ENCODE data around the gene ACACA. TPM values are rescaled to one million over a fixed set of nuclear protein-coding genes. Genes with fewer than 3 reads are reported as not detected.

ACACA gene
- total RNA-seq, 3 donors from 2014 or later (not counting 1 experiment from before 2014, with no cell fraction given) = 22.9 to 23.9 (median 23.6) TPM

DNA sequence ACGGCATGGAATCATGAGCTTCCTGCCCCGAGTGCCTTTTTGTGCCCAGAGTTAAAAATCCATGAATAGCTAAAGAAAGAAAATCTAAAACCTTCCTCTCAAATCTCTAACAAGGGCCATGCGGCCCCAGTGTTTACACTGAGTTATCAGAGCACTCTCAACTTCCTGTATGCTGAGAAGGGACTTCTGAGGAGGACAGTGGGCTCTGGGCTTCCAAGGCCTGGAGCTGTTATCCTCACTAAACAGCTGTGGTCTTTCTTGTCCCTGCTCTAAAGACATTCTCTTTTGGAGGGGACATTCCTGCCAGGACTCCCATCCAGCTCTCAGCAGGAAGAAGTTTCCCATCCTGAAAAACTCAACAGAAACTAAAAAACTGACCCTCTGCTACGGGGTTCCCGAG lies 322.3 kb downstream of the ACACA start:
- Mint-ChIP-seq H3K27ac (peak overlapping the region in 1 of 2 donors; percentile 98), H3K4me1 (peaks cover 71 to 74% of the 10 kb centered on the region in 2 donors), H3K27me3 (ENCODE audit: low read depth in 2 of 2) (no peaks in the 10 kb centered on the region), H3K4me3 (no peak overlapping the region), H3K9me3 (peaks cover 0 to 3% of the 10 kb centered on the region in 2 donors), H3K36me3 (peaks cover 5% of the 10 kb centered on the region)
- no peak overlapping the region for H3K27ac ChIP-seq (ENCODE audit: low read length)
- H3K4me1 ChIP-seq (ENCODE audit: control insufficient read depth, insufficient read depth, low read length) = peaks cover 52% of the 10 kb centered on the region
- ATAC-seq = no peak
- intact Hi-C loops (cut with micrococcal nuclease) = no loop called here
- no peaks in the 10 kb centered on the region for H3K27me3 ChIP-seq (ENCODE audit: control insufficient read depth, insufficient read depth, low read length)
- H3K4me3 ChIP-seq (ENCODE audit: low read length) = no peak overlapping the region
- no peaks in the 10 kb centered on the region for H3K9me3 ChIP-seq (ENCODE audit: control insufficient read depth, insufficient read depth, low read length)
- peaks cover 2% of the 10 kb centered on the region for H3K36me3 ChIP-seq (ENCODE audit: control insufficient read depth, insufficient read depth, low read length)
- WGBS (ENCODE audit: insufficient coverage) = 84% methylated on average over 3 of the region's 5 CpGs
- DNase-seq = no peak
- TF ChIP-seq, protein P1, sequence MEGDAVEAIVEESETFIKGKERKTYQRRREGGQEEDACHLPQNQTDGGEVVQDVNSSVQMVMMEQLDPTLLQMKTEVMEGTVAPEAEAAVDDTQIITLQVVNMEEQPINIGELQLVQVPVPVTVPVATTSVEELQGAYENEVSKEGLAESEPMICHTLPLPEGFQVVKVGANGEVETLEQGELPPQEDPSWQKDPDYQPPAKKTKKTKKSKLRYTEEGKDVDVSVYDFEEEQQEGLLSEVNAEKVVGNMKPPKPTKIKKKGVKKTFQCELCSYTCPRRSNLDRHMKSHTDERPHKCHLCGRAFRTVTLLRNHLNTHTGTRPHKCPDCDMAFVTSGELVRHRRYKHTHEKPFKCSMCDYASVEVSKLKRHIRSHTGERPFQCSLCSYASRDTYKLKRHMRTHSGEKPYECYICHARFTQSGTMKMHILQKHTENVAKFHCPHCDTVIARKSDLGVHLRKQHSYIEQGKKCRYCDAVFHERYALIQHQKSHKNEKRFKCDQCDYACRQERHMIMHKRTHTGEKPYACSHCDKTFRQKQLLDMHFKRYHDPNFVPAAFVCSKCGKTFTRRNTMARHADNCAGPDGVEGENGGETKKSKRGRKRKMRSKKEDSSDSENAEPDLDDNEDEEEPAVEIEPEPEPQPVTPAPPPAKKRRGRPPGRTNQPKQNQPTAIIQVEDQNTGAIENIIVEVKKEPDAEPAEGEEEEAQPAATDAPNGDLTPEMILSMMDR (IDR thresholded peaks at IDR 0.05) = no peak

DNA sequence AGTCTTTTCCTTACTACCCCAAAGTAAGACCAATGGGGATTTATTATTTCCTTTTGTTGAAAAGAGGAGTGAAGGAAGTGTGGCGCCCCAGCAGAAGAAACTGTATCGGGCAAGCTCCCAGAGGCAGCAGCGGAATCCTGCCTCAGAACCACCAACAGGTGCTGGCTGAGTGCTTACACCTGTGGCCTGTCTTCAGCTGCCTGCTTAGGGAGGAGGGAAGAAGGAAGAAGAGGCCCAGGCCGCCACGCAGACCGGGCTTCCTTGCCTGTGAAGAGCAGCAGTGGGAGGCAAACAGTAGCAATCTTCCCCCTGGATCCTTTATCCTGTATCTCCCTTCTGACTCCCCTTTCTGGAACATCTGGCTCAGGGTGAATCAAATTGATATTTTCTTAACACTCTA lies 323.2 kb downstream of the ACACA start:
- Mint-ChIP-seq H3K36me3 (peaks cover 8% of the 10 kb centered on the region), H3K9me3 (peaks cover 0 to 4% of the 10 kb centered on the region in 2 donors), H3K27ac (peak overlapping the region; percentile 56 to 62), H3K4me3 (no peak overlapping the region), H3K27me3 (ENCODE audit: low read depth in 2 of 2) (no peaks in the 10 kb centered on the region), H3K4me1 (peaks cover 62 to 65% of the 10 kb centered on the region in 2 donors)
- no peak overlapping the region for H3K27ac ChIP-seq (ENCODE audit: low read length)
- WGBS (ENCODE audit: insufficient coverage) = 78% methylated on average over 6 of the region's 6 CpGs
- peaks cover 2% of the 10 kb centered on the region for H3K36me3 ChIP-seq (ENCODE audit: control insufficient read depth, insufficient read depth, low read length)
- no peak overlapping the region for H3K4me3 ChIP-seq (ENCODE audit: low read length)
- peaks cover 43% of the 10 kb centered on the region for H3K4me1 ChIP-seq (ENCODE audit: control insufficient read depth, insufficient read depth, low read length)
- H3K9me3 ChIP-seq (ENCODE audit: control insufficient read depth, insufficient read depth, low read length) = no peaks in the 10 kb centered on the region
- DNase-seq = no peak
- H3K27me3 ChIP-seq (ENCODE audit: control insufficient read depth, insufficient read depth, low read length) = no peaks in the 10 kb centered on the region
- intact Hi-C loops (cut with micrococcal nuclease) = no loop called here
- TF ChIP-seq, protein P1 (IDR thresholded peaks at IDR 0.05) = no peak
- ATAC-seq = no peak

GRCh38 chr17:37082985-37083384 lies 323.7 kb downstream of the ACACA start:
- peaks cover 57 to 61% of the 10 kb centered on the region in 2 donors for H3K4me1 Mint-ChIP-seq
- intact Hi-C loops (cut with micrococcal nuclease) = no loop called here
- TF ChIP-seq, protein P1 (IDR thresholded peaks at IDR 0.05) = no peak

DNA sequence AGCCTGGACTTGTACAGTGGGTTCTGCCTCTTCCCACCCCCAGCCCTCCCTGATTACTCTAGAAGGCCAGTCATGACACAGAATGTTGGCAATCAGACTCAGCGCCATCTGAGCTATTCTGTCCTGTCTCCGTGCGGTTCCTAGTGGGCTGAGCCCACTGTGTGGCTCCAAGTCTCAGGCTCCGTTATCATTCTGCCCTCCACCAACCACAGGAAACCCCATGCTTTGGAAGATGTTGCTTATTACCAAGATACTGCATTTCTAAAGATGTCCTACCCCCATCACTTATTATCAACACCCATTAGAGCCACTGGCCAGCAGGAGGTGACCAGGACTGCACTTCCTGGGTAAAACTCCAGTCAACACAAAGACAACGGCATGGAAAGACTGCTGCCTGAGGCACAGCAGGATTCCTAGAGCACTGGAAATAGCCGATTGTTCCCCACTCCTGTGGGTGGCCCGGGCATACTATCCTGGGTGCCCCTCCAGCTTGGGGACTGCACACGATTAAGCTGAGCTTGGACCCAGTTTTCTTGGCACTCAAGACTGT lies 324.2 kb downstream of the ACACA start:
- intact Hi-C loops (cut with micrococcal nuclease) = no loop called here
- Mint-ChIP-seq H3K4me3 (no peak overlapping the region), H3K4me1 (peaks cover 51 to 55% of the 10 kb centered on the region in 2 donors), H3K9me3 (peaks cover 0 to 4% of the 10 kb centered on the region in 2 donors), H3K27ac (peak overlapping the region; percentile 56 to 62), H3K36me3 (peaks cover 8% of the 10 kb centered on the region), H3K27me3 (ENCODE audit: low read depth in 2 of 2) (no peaks in the 10 kb centered on the region)
- Histone ChIP-seq H3K9me3 (ENCODE audit: control insufficient read depth, insufficient read depth, low read length) (no peaks in the 10 kb centered on the region), H3K27me3 (ENCODE audit: control insufficient read depth, insufficient read depth, low read length) (no peaks in the 10 kb centered on the region), H3K4me1 (ENCODE audit: control insufficient read depth, insufficient read depth, low read length) (peaks cover 36% of the 10 kb centered on the region), H3K36me3 (ENCODE audit: control insufficient read depth, insufficient read depth, low read length) (peaks cover 2% of the 10 kb centered on the region), H3K4me3 (ENCODE audit: low read length) (no peak overlapping the region), H3K27ac (ENCODE audit: low read length) (no peak overlapping the region)
- 96% methylated on average over 8 of the region's 8 CpGs for WGBS (ENCODE audit: insufficient coverage)
- no peak for ATAC-seq
- TF ChIP-seq, protein P1 (IDR thresholded peaks at IDR 0.05) = no peak
- DNase-seq = no peak

More at GRCh38 chr17:37082985-37083384, 323.7 kb downstream of the ACACA start:
- 96% methylated on average over 4 of the region's 4 CpGs for WGBS (ENCODE audit: insufficient coverage)
- H3K9me3 Mint-ChIP-seq = peaks cover 0 to 4% of the 10 kb centered on the region in 2 donors
- H3K4me3 Mint-ChIP-seq = no peak overlapping the region
- no peaks in the 10 kb centered on the region for H3K27me3 Mint-ChIP-seq (ENCODE audit: low read depth in 2 of 2)
- no peaks in the 10 kb centered on the region for H3K9me3 ChIP-seq (ENCODE audit: control insufficient read depth, insufficient read depth, low read length)
- H3K36me3 ChIP-seq (ENCODE audit: control insufficient read depth, insufficient read depth, low read length) = peaks cover 2% of the 10 kb centered on the region
- no peak overlapping the region for H3K27ac ChIP-seq (ENCODE audit: low read length)
- peak overlapping the region; percentile 56 to 62 for H3K27ac Mint-ChIP-seq
- ATAC-seq (no peak), DNase-seq (no peak)
- H3K4me1 ChIP-seq (ENCODE audit: control insufficient read depth, insufficient read depth, low read length) = peaks cover 40% of the 10 kb centered on the region
- H3K4me3 ChIP-seq (ENCODE audit: low read length) = no peak overlapping the region
- H3K27me3 ChIP-seq (ENCODE audit: control insufficient read depth, insufficient read depth, low read length) = no peaks in the 10 kb centered on the region
- peaks cover 8% of the 10 kb centered on the region for H3K36me3 Mint-ChIP-seq
